Heart left ventricle (tissue), 13 donors: Measurements from ENCODE around the gene ARHGEF10L.

ENCODE experiments used
- CTCF ChIP-seq, 12 donors: fragments of 200-600 bp; sonication (generic) in 4 of 12; IDR thresholded peaks; one replicate each; pipeline versions ENCODE4 v1.5.0 to v1.8.0; 2018 to 2022; ENCODE audit warnings: antibody characterized with exemption in 12 of 12, mild to moderate bottlenecking in 5 of 12
- POLR2A ChIP-seq, 2 donors: fragments of 450-650 bp; IDR thresholded peaks; one replicate each; pipeline ENCODE4 v1.6.1; 2017; ENCODE audit warnings: antibody characterized with exemption in 2 of 2, mild to moderate bottlenecking in 2 of 2, moderate library complexity in 2 of 2
- donor health status: ischemic (EF 13 %, LVEDD 7.1; RV severe dilation, severe dysfunction).
- donor health status: DM: no; HTN: yes; CAD: no.
- donor health status: DM: no; HTN: no; CAD: no.
- donor health status: ischemic (EF 25% LVEDD 6.9; RV normal size, moderate dysfunction).
- donor health status: ischemic (EF 25% LVEDD 5.7; RV mildly dilated, moderate dysfunction).
- donor health status: ischemic (EF 35%, LVEDD 5.7; RV mildly dilated, moderate dysfunction).
- donor health status: nonischemic (EF 11% LVEDD 7.7; RV severe dilation, severe dysfunction).
- donor health status: DM: yes; HTN: yes; CAD: no.
- donor health status: PGD.
- donor health status: ischemic (EF 29% LVEDD 5.4; RV normal size, mild dysfunction).
- donor health status: nonischemic (EF 23%, LVEDD 6.1; RV moderate dilation, normal function).

- TF ChIP-seq CTCF (IDR thresholded peaks at IDR 0.05) = no peak
- TF ChIP-seq POLR2A (IDR thresholded peaks at IDR 0.05) = no peak
These were observed 43.1 kb upstream of the ARHGEF10L start for GRCh38 chr1:17496419-17496818.
